NB4 (cell line): Measurements from ENCODE around the gene RREB1.

Experiments used
- DNase-seq: peaks from one replicate; pipeline ENCODE4 v3.0.0; 2010; ENCODE audit warnings: low read depth
- H3K4me3 ChIP-seq: one replicate; pipeline ENCODE4 v1.5.1; 2011; ENCODE audit warnings: mild to moderate bottlenecking, low read depth, low read length, moderate library complexity
- MYC ChIP-seq: IDR thresholded peaks from 2 replicates; pipeline ENCODE4 v1.6.1; 2011; ENCODE audit warnings: low read depth, low read length
- POLR2A ChIP-seq: IDR thresholded peaks from 2 replicates; pipeline ENCODE4 v1.6.1; 2011; ENCODE audit warnings: mild to moderate bottlenecking; ENCODE audit not compliant: insufficient read length; ENCODE audit errors: extremely low read depth
- TF ChIP-seq, protein P1 (sequence below): IDR thresholded peaks from one replicate; pipeline ENCODE4 v1.5.1; 2012; ENCODE audit warnings: low read depth, low read length
- TF ChIP-seq, protein P2 (sequence below): IDR thresholded peaks from 2 replicates; pipeline ENCODE4 v1.6.1; 2011; ENCODE audit warnings: low read depth, low read length

RREB1 gene

DNA sequence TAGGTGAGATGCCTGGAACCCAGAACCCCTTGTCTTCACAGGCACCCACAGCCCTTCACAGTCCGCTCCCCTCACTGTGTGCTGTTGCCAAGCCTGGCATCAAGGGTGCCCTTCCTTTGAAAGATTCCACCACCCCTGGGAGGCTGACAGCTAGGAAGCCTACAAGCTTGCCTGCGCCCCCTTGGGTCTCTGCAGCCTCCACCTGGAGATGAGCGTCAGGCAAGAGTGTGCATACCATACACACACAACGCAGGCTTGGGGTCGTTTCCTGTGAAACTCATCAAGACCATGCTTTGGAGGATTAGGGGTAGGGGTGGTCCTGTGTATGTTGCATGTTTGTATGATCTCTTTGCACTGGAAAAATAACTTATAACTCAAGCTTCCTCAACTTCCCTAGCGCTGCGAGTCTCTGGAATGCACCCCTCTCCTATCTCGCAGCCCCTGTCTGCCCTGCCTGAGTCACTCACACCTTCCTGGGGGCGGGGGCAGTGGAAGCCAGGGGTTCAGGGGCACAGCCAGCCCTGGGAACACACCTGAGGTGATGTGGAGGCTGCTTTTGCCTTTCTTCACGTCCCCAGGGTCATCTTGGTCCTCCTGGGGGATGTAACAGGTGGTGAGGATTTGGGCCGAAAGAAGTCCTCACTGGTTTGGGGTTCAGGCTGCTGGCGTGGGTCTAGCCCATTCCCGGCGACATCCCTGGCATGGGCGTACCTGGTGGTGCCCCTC lies 138.1 kb downstream of the RREB1 start:
- no peak overlapping the region for H3K4me3 ChIP-seq
- TF ChIP-seq MYC (no peak), POLR2A (no peak)
- TF ChIP-seq, protein P1, sequence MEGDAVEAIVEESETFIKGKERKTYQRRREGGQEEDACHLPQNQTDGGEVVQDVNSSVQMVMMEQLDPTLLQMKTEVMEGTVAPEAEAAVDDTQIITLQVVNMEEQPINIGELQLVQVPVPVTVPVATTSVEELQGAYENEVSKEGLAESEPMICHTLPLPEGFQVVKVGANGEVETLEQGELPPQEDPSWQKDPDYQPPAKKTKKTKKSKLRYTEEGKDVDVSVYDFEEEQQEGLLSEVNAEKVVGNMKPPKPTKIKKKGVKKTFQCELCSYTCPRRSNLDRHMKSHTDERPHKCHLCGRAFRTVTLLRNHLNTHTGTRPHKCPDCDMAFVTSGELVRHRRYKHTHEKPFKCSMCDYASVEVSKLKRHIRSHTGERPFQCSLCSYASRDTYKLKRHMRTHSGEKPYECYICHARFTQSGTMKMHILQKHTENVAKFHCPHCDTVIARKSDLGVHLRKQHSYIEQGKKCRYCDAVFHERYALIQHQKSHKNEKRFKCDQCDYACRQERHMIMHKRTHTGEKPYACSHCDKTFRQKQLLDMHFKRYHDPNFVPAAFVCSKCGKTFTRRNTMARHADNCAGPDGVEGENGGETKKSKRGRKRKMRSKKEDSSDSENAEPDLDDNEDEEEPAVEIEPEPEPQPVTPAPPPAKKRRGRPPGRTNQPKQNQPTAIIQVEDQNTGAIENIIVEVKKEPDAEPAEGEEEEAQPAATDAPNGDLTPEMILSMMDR = no peak
- TF ChIP-seq, protein P2, sequence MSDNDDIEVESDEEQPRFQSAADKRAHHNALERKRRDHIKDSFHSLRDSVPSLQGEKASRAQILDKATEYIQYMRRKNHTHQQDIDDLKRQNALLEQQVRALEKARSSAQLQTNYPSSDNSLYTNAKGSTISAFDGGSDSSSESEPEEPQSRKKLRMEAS = no peak
- no peak for DNase-seq

DNA sequence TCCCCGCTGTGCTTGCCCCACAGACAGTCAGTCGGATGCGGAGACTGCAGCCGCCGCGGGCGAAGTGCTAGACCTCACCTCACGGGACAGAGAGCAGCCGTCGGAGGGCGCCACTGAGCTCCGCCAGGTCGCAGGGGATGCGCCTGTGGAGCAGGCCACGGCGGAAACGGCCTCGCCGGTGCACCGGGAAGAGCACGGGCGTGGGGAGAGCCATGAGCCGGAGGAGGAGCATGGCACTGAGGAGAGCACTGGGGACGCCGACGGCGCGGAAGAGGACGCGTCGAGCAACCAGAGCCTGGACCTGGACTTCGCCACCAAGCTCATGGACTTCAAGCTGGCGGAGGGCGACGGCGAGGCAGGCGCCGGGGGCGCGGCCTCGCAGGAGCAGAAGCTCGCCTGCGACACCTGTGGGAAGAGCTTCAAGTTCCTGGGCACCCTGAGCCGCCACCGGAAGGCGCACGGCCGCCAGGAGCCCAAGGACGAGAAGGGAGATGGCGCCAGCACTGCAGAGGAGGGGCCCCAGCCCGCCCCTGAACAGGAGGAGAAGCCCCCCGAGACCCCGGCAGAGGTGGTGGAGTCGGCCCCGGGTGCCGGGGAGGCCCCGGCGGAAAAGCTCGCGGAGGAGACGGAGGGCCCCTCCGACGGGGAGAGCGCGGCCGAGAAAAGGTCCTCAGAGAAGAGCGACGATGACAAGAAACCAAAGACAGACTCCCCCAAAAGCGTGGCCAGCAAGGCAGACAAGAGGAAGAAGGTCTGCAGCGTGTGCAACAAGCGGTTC lies 138.8 kb downstream of the RREB1 start:
- TF ChIP-seq MYC (no peak), POLR2A (no peak)
- TF ChIP-seq, protein P1 = no peak
- TF ChIP-seq, protein P2 = no peak
- H3K4me3 ChIP-seq = no peak overlapping the region
- no peak for DNase-seq

DNA sequence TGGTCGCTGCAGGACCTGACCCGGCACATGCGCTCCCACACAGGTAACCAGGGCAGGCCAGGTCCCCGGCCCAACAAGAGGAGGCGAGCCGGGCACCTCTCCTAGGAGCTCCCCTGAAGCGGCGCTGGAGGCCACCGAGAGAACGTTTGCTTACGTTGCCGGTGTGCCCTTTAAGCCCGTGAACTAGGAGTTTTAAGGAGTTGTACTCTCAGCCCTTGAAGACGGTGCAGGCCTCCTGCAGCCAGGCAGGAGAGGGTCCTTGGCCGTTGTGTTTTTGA lies 139.4 kb downstream of the RREB1 start:
- H3K4me3 ChIP-seq = no peak overlapping the region
- no peak for DNase-seq
- TF ChIP-seq POLR2A = no peak
- no peak for TF ChIP-seq MYC
- TF ChIP-seq, protein P2 = no peak
- TF ChIP-seq, protein P1 = no peak

DNA sequence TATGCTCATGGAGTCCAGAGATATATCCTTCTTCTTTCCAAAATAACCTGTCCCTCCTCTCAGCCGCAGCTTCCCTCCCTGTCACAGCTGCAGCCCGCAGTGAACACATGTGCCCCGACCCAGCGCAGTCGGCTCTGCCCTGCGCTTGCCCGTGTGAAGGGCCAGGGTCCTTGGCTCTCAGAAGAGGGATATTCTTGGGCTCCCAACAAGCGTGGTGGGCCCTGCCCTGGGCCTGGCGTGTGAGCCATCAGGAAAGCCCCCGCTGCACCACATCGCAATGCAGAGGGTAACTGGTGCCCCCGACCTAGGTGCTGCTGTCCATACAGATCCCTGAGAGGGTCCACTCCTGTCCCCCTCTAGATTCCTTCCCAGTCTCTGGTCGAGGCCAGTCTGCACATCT lies 140.1 kb downstream of the RREB1 start:
- no peak for DNase-seq
- H3K4me3 ChIP-seq = no peak overlapping the region
- TF ChIP-seq, protein P2 = no peak
- TF ChIP-seq POLR2A (no peak), MYC (no peak)
- TF ChIP-seq, protein P1 = no peak

DNA sequence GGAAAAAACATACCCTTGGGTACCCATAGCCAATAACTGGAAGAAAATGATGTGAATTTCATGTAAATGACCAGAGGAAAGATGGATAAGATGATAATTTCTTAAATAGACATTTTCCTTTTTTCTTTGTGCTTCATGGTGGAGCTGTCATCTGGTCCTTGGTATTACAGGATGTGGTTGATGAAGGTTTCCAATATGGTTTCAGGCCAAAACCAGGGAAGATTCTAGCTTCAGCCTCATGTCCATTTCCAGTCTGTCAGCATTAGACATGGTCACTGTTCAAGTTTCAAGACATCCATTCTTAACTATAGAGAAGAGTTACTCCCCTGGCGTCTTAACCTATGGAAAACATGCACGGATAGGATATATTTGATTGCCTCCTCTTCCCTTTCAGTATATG lies 141.6 kb downstream of the RREB1 start:
- TF ChIP-seq, protein P1 = no peak
- H3K4me3 ChIP-seq = no peak overlapping the region
- no peak for DNase-seq
